Aorta (tissue), 5 donors: ENCODE measurements around the gene ATG14. TPM values are rescaled to one million over a fixed set of nuclear protein-coding genes. Genes with fewer than 3 reads are reported as not detected.
"Not testable (repeated sequence)": the region's sequence is repeated elsewhere in the genome, so short reads cannot be mapped to it uniquely, and the experiment has no call there.

Source experiments
- ATAC-seq: fragments of 200-7000 bp; cut with Tn5 transposase; one replicate; pipeline ENCODE4 v1.9.1; 2022; ENCODE audit warnings: moderate library complexity; ENCODE audit not compliant: low FRiP score
- DNase-seq, 2 donors: peaks; one replicate each; pipeline ENCODE4 v3.0.0-alpha.2; 2020
- H3K27ac ChIP-seq, 2 donors: one replicate each; pipeline ENCODE4 v1.5.1; 2013; ENCODE audit warnings: low read length in 2 of 2, mild to moderate bottlenecking in 2 of 2, moderate library complexity in 2 of 2, control low read depth in 1 of 2, inconsistent platforms in 1 of 2, low read depth in 1 of 2
- H3K27me3 ChIP-seq, 2 donors: one replicate each; pipeline ENCODE4 v1.6.1; 2013; ENCODE audit warnings: control low read depth in 1 of 2, low read length in 1 of 2, mild to moderate bottlenecking in 1 of 2, moderate library complexity in 1 of 2; ENCODE audit not compliant: insufficient read depth in 2 of 2, control insufficient read depth in 1 of 2
- H3K36me3 ChIP-seq, 2 donors: one replicate each; pipeline ENCODE4 v1.6.1; 2013; ENCODE audit warnings: control low read depth in 1 of 2, low read length in 1 of 2, mild to moderate bottlenecking in 1 of 2; ENCODE audit not compliant: insufficient read depth in 2 of 2, control insufficient read depth in 1 of 2
- H3K4me1 ChIP-seq, 2 donors: one replicate each; pipeline ENCODE4 v1.6.1; 2013; ENCODE audit warnings: low read length in 2 of 2, control low read depth in 1 of 2, mild to moderate bottlenecking in 1 of 2, moderate library complexity in 1 of 2; ENCODE audit not compliant: insufficient read depth in 2 of 2, control insufficient read depth in 1 of 2
- H3K4me3 ChIP-seq, 2 donors: one replicate each; pipeline ENCODE4 v1.5.1; 2013; ENCODE audit warnings: low read length in 2 of 2, control low read depth in 1 of 2, mild to moderate bottlenecking in 1 of 2
- H3K9me3 ChIP-seq: one replicate; pipeline ENCODE4 v1.6.1; 2013; ENCODE audit warnings: mild to moderate bottlenecking, low read length; ENCODE audit not compliant: control insufficient read depth
- WGBS, 2 donors: extraction: QIAGEN DNeasy Blood & Tissue Kit; methylation state at CpG; one replicate each; pipeline ENCODE4 v1.1.7; 2013; 5-methylcytosine and 5-hydroxymethylcytosine counted together
- intact Hi-C, 2 donors: fragments of 100-400 bp; cut with DNase I; formaldehyde crosslinking; loops; one replicate each; pipeline versions ENCODE4 v1.14.2 to v1.15.0; 2022
- polyA plus RNA-seq, 2 donors: library from polyadenylated mRNA; stranded (reverse); fragments of 200-250 nt; gene quantifications; one replicate each; pipeline ENCODE4 v1.2.3, GENCODE V29; 2013
- total RNA-seq, 2 donors: library from RNA; stranded (reverse); fragmentation: NEBNext Ultra II Directional; extraction: Animal tissue kit (Norgen Biotek cat#: 25700); gene quantifications; one replicate each; pipeline ENCODE4 v1.2.1, GENCODE V29; 2021
- donor health status: healthy with polysubstance abuse.
- donor health status: Bipolar disorder and iron deficiency.
- donor health status: DM: no; HTN: no; CAD: no.
- donor health status: DM: no; HTN: no; CAD: no.
- donor health status: DM: yes; HTN: yes; CAD: no.

The ATG14 gene
- total and polyA plus RNA-seq, 4 donors: 6.0 to 19.4 (median 15.1) TPM

DNA sequence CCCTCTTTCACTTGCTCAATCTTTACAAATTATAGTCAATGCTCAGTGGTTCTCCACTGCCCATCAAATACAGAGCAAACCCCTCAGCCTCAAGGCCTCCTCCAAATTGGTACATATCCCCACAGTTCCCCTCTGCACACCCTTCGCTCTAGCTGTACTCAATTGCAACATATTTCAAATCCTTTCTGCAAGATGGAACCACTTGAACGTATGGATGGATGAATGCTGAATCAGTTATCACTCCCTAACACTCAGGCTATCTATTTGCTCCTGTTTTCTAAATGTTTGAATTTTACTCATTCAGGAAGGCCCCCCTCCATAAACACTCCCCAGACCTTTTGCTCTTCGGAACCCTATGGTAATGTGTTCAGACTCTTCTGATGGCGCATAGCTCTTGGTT is 24.5 kb downstream of the ATG14 start:
- intact Hi-C loops: no loop called here
- H3K36me3 ChIP-seq: no peaks in the 10 kb centered on the region
- 97 to 98% methylated on average over 4 of the region's 4 CpGs for WGBS, 2 donors
- H3K27ac ChIP-seq: no peak overlapping the region
- H3K4me1 ChIP-seq: peaks cover 4 to 7% of the 10 kb centered on the region in 2 donors
- ATAC-seq: no peak
- no peaks in the 10 kb centered on the region for H3K9me3 ChIP-seq
- H3K4me3 ChIP-seq: no peak overlapping the region
- no peaks in the 10 kb centered on the region for H3K27me3 ChIP-seq
- no peak for DNase-seq

DNA sequence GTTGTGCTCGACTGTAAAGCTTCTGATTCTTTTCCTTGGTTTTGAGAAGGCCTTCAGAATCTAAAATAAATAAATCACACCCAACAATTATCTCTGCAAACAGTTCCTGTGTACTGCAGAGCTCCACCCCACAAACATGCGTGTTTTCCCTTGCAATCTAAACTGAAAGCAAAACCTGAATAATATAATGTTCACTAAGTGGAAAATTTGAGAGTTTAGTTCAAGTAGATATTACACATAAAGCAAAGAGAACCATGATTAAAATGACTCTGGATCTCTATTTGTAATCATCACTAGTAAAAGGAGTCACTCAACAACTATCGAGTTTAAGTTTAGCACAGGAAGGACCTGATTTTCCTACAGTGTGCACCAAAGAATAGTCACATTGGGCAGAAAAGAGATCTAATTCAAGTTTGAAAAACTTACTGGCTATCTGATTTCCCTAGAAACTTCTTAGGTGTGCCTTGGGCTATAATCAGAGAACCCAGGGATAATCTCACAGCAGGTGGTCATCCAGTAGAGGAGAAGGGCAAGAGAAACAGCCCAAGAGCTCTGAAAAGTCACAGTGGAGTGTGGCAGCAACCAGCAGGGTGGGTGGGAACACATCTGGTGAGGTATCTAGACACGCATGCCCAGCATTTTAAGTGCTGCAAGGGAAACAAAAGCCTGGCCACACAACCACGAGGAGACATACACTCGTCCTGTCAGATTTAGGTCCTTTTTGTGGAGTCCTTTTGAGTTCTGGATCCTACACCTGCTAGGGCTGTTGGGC is 25.4 kb downstream of the ATG14 start:
- H3K27ac ChIP-seq: peak overlapping the region in 1 of 2 donors; percentile 48
- WGBS, 2 donors: 90 to 91% methylated on average over 6 of the region's 6 CpGs
- H3K4me3 ChIP-seq: no peak overlapping the region
- H3K4me1 ChIP-seq: peaks cover 4 to 13% of the 10 kb centered on the region in 2 donors
- intact Hi-C loops: no loop called here
- H3K27me3 ChIP-seq: no peaks in the 10 kb centered on the region
- DNase-seq (no peak), ATAC-seq (no peak)
- no peaks in the 10 kb centered on the region for H3K9me3 ChIP-seq
- peaks cover 0 to 2% of the 10 kb centered on the region in 2 donors for H3K36me3 ChIP-seq

DNA sequence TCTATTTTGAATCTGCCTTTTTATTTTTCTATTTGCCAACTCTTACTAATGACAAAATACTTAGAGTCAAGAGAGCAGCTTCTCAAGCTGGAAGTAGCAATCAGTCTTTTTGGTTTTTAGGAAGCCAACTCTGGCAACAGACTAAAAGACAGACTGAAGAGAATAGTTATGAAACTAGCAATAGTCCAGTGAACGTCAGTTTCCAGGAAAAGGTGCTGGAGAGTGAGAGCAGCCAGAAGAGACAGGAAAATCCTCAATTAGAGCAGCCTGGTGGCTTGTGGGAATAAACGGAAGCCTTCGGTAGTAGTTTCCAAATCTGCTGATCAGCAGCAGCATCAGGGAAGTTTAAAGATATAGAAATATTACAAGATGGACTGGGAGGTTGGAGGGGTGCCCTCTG is 27.1 kb downstream of the ATG14 start:
- 30 to 40% methylated on average over 3 of the region's 3 CpGs for WGBS, 2 donors
- Histone ChIP-seq H3K27me3 (no peaks in the 10 kb centered on the region), H3K4me3 (no peak overlapping the region), H3K36me3 (peaks cover 2% of the 10 kb centered on the region in 2 donors), H3K27ac (peak overlapping the region; percentile 55 to 60), H3K4me1 (peaks cover 4 to 13% of the 10 kb centered on the region in 2 donors), H3K9me3 (no peaks in the 10 kb centered on the region)
- intact Hi-C loops: no loop called here
- ATAC-seq: no peak
- DNase-seq: no peak

DNA sequence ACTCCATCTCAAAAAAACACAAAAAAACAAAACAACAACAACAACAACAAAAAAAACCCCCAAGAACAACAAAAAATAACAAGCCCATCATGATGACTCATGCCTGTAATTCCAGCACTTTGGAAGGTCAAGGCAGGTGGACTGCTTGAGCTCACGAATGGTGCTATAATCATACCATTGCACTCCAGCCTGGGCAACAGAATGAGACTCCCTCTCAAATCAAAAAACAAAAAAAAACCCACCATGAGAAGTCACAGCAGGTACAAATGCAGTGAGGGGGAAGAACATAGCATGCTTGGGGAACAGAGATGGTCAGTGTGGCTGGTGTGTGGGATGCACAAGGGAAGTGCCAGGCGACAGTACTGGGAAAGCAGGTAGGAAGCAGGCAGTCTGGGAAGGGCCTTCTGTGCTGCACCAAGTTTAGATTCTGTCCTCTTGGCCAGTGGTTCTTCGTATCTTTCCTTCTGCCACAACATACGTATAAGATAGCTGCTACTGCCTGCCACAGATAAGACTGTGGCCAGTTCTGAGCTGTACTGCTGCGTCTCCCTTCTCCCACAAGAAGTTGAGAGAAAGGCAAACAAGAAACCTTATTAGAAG is 28.0 kb downstream of the ATG14 start:
- DNase-seq (no peak), ATAC-seq (peak; percentile 37)
- whole genome bisulfite sequencing, 2 donors: 29 to 31% methylated on average over 5 of the region's 5 CpGs
- peaks cover 4 to 11% of the 10 kb centered on the region in 2 donors for H3K4me1 ChIP-seq
- no peaks in the 10 kb centered on the region for H3K27me3 ChIP-seq
- no peaks in the 10 kb centered on the region for H3K9me3 ChIP-seq
- H3K27ac ChIP-seq: peak overlapping the region; percentile 57 to 98
- intact Hi-C loops: loop anchor here (1.0 to 2.0 kb wide), 2 partner anchors 15 kb away; no protein-coding TSS in a partner anchor
- no peak overlapping the region for H3K4me3 ChIP-seq
- H3K36me3 ChIP-seq: peaks cover 2% of the 10 kb centered on the region in 2 donors

DNA sequence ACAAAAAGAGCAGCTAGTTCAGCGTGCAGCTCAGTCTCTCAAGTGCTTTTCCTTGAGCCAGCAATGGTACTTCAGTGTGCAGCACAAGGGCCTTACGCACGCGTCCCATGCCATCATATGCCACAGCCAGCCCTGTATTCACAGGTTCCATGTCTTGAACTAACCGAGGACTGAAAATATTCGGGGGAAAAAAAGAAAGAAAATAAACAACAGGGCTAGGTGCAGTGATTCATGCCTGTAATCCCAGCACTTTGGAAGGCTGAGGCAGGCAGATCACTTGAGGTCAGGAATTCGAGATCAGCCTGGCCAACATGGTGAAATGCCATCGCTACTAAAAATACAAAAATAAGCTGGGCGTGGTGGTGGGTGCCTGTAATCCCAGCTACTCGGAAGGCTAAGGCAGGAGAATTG is 28.6 kb downstream of the ATG14 start:
- H3K9me3 ChIP-seq, H3K4me3 ChIP-seq, H3K27me3 ChIP-seq, H3K36me3 ChIP-seq: not testable (repeated sequence)
- Histone ChIP-seq H3K27ac (peak overlapping the region in 1 of 2 donors; percentile 98), H3K4me1 (peaks cover 4 to 11% of the 10 kb centered on the region in 2 donors)
- ATAC-seq (peak; percentile 61), DNase-seq (peak in 1 of 2 donors; percentile 57)
- 4 to 12% methylated on average over 10 of the region's 10 CpGs for WGBS, 2 donors
- intact Hi-C loops: loop anchor here (1.0 to 2.0 kb wide), 2 partner anchors 15 to 16 kb away; no protein-coding TSS in a partner anchor

DNA sequence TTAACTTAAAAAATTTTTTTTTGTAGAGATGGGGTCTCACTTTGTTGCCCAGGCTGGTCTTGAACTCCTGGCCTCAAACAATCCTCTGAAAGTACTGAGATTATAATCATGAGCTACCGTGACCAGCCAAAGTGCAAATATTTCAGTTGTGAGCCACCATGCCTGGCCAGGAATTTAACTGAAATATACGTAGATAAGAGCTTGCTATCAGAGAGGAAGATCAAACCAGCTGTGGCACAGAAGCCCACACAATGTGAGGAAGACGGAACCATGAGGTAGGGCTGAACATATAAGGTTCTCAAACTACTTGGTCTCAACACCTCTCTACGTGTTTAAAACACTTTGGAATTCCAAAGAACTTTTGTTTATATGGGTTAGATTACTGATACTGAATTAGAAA is 29.1 kb downstream of the ATG14 start:
- Histone ChIP-seq H3K27ac (peak overlapping the region; percentile 90 to 96), H3K4me1 (peaks cover 4 to 11% of the 10 kb centered on the region in 2 donors), H3K4me3 (no peak overlapping the region), H3K36me3 (peaks cover 2% of the 10 kb centered on the region in 2 donors), H3K9me3 (no peaks in the 10 kb centered on the region), H3K27me3 (no peaks in the 10 kb centered on the region)
- DNase-seq (no peak), ATAC-seq (no peak)
- 8 to 14% methylated on average over 4 of the region's 4 CpGs for WGBS, 2 donors
- intact Hi-C loops: loop anchor here in 1 of 2 donors (2.0 kb wide), 1 partner anchor 16 kb away; no protein-coding TSS in a partner anchor

DNA sequence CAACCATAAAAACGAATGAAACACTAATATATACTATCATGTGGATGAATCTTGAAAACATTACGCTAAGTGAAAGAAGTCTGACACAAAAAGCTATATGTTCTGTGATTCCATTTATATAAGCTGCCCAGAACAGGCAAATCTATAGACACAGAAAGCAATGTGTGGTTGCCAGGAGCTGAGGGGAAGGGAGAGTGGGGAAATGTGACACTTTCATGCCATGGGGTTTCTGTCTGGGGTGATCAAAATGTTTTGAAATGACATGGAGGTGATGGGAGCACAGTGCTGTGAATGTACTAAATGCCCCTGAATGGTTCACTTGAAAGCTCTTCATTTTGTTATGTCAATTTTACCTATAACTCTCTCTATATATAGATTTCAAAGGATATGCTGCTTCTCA is 30.1 kb downstream of the ATG14 start:
- ATAC-seq: no peak
- intact Hi-C loops: no loop called here
- Histone ChIP-seq H3K9me3 (no peaks in the 10 kb centered on the region), H3K27ac (peak overlapping the region in 1 of 2 donors; percentile 19), H3K4me3 (no peak overlapping the region), H3K4me1 (peaks cover 4 to 11% of the 10 kb centered on the region in 2 donors), H3K36me3 (peaks cover 2 to 5% of the 10 kb centered on the region in 2 donors), H3K27me3 (no peaks in the 10 kb centered on the region)
- WGBS, 2 donors: 95% methylated on average over 2 of the region's 2 CpGs
- DNase-seq: no peak

DNA sequence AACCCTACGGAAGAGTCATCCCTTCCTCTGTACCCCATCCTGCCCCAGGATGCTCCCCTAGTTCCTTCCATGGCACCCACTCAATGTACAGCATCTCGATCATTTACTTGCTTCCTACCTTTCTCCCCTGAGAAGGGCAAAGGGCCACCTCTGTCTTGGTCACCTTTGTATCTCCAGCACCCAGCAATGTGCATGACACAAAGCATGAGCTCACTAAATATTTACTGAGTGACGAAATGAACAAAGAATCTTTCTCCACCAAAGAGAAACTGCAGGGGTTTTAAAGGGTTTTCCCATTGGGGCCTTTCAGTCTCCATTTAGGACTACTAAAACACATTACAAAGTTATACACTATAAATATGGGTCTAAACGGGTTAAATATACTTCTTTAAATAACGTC is 30.6 kb downstream of the ATG14 start:
- no peak for ATAC-seq
- WGBS, 2 donors: 70 to 72% methylated on average over 5 of the region's 5 CpGs
- H3K9me3 ChIP-seq: no peaks in the 10 kb centered on the region
- peaks cover 5 to 8% of the 10 kb centered on the region in 2 donors for H3K36me3 ChIP-seq
- no peaks in the 10 kb centered on the region for H3K27me3 ChIP-seq
- intact Hi-C loops: no loop called here
- no peak overlapping the region for H3K4me3 ChIP-seq
- no peak for DNase-seq
- H3K27ac ChIP-seq: peak overlapping the region in 1 of 2 donors; percentile 17
- H3K4me1 ChIP-seq: peaks cover 4 to 11% of the 10 kb centered on the region in 2 donors
